PFSK-1 (cell line): ENCODE results near the gene EPHA8.

Experiments
- FOXP2 ChIP-seq: optimal IDR thresholded peaks from 2 replicates; pipeline ENCODE3; 2011; ENCODE audit warnings: borderline replicate concordance, control low read depth, inconsistent platforms; ENCODE audit not compliant: insufficient read depth; ENCODE audit errors: extremely low read length, extremely low read depth
- POLR2AphosphoS5 ChIP-seq: IDR thresholded peaks from 2 replicates; pipeline ENCODE4 v1.6.1; 2012; ENCODE audit warnings: low read depth, mild to moderate bottlenecking, control low read depth, low read length, moderate library complexity
- REST ChIP-seq, 2 experiments: IDR thresholded peaks; 2 replicates each; pipeline versions ENCODE4 v1.6.1 to v1.8.0; 2011 to 2012; ENCODE audit warnings: low read depth in 2 of 2, low read length in 2 of 2, control low read depth in 1 of 2, inconsistent platforms in 1 of 2, mild to moderate bottlenecking in 1 of 2, moderate library complexity in 1 of 2; ENCODE audit not compliant: insufficient read depth in 1 of 2
- SIN3A ChIP-seq: IDR thresholded peaks from 2 replicates; pipeline ENCODE4 v1.6.1; 2012; ENCODE audit warnings: mild to moderate bottlenecking, low read length, moderate library complexity, borderline replicate concordance; ENCODE audit not compliant: insufficient read depth
- TAF1 ChIP-seq: IDR thresholded peaks from 2 replicates; pipeline ENCODE4 v1.6.1; 2012; ENCODE audit warnings: low read length, control low read depth, borderline replicate concordance; ENCODE audit not compliant: insufficient read depth

Gene EPHA8

GRCh38 chr1:22545141-22545540 lies 18.1 kb upstream of the EPHA8 start:
- TF ChIP-seq POLR2AphosphoS5 (no peak), SIN3A (no peak), FOXP2 (no peak), REST (IDR thresholded peaks at IDR 0.05; ENCODE audit: insufficient read depth in 1 of 2, low read depth in 2 of 2, low read length in 2 of 2) (no peak), TAF1 (no peak)

- TF ChIP-seq TAF1 = no peak
- TF ChIP-seq POLR2AphosphoS5 = no peak
- no peak for TF ChIP-seq SIN3A
- TF ChIP-seq REST (IDR thresholded peaks at IDR 0.05; ENCODE audit: insufficient read depth in 1 of 2, low read depth in 2 of 2, low read length in 2 of 2) = no peak
- TF ChIP-seq FOXP2 = no peak
These were observed 16.0 kb upstream of the EPHA8 start for GRCh38 chr1:22547186-22547817.

GRCh38 chr1:22547818-22548462 lies 15.3 kb upstream of the EPHA8 start:
- TF ChIP-seq REST (IDR thresholded peaks at IDR 0.05; ENCODE audit: insufficient read depth in 1 of 2, low read depth in 2 of 2, low read length in 2 of 2) (no peak), SIN3A (no peak), TAF1 (no peak), FOXP2 (no peak), POLR2AphosphoS5 (no peak)

- TF ChIP-seq POLR2AphosphoS5 (no peak), REST (IDR thresholded peaks at IDR 0.05; ENCODE audit: insufficient read depth in 1 of 2, low read depth in 2 of 2, low read length in 2 of 2) (no peak), FOXP2 (no peak), TAF1 (no peak), SIN3A (no peak)
These were observed 13.3 kb upstream of the EPHA8 start for GRCh38 chr1:22550021-22550420.
